A549 (cell line): ENCODE results near the gene ANKDD1A. TPM values are rescaled to one million over a fixed set of nuclear protein-coding genes. Genes with fewer than 3 reads are reported as not detected.
A peak's percentile ranks its signal among the peaks of the same experiment; 100 is the strongest.

ENCODE experiments used
- ATAC-seq, 2 experiments: fragments of 200-7000 bp in 1 of 2; fragments of >200 bp in 1 of 2; cut with Nextera tagmentation in 1 of 2; cut with Tn5 transposase in 1 of 2; 3 replicates each; pipeline versions ENCODE4 v1.8.0 to v1.9.1; 2018 to 2020; ENCODE audit warnings: mild to moderate bottlenecking in 1 of 2, moderate library complexity in 1 of 2
- CTCF ChIA-PET: fragments of 300-600 bp; sonication (Branson Sonifier 250); formaldehyde crosslinking; extraction: SDS; loops from one replicate; lab custom pipeline; 2021; ENCODE audit warnings: antibody characterized with exemption, inconsistent platforms; lab: Yijun Ruan, JAX
- POLR2A ChIA-PET: fragments of 350-600 bp; formaldehyde crosslinking; extraction: SDS; loops from one replicate; lab custom pipeline; 2021; ENCODE audit warnings: antibody characterized with exemption, inconsistent platforms; lab: Yijun Ruan, JAX
- DNase-seq, 2 experiments: peaks; one replicate each; pipeline versions ENCODE4 v3.0.0 to v3.0.0-alpha.2; 2011 to 2016; ENCODE audit warnings: low read depth in 1 of 2, low spot score in 1 of 2
- FAIRE-seq: peaks from 2 replicates; lab custom pipeline; 2011; peaks lifted over from hg19 to GRCh38; lab: Jason Lieb, UNC
- H3K27ac ChIP-seq, 2 experiments: fragments of >200 bp; sonication (Bioruptor Twin); formaldehyde crosslinking; 3 replicates each; pipeline ENCODE4 v1.5.1; 2016 to 2017
- H3K4me1 ChIP-seq: fragments of >200 bp; sonication (Bioruptor Twin); formaldehyde crosslinking; 3 replicates; pipeline ENCODE4 v1.6.1; 2016
- H3K4me2 ChIP-seq: fragments of >200 bp; sonication (Bioruptor Twin); formaldehyde crosslinking; 3 replicates; pipeline ENCODE4 v1.6.1; 2016
- H3K4me3 ChIP-seq: fragments of >200 bp; sonication (Bioruptor Twin); formaldehyde crosslinking; 3 replicates; pipeline ENCODE4 v1.5.1; 2016
- H3K9me3 ChIP-seq: fragments of >200 bp; sonication (Bioruptor Twin); formaldehyde crosslinking; 3 replicates; pipeline ENCODE4 v1.6.1; 2016
- BHLHE40 ChIP-seq: IDR thresholded peaks from 2 replicates; pipeline ENCODE4 v1.6.1; 2012; ENCODE audit warnings: low read depth, low read length, inconsistent platforms
- CBX8 ChIP-seq: fragments of 200-600 bp; sonication (generic); IDR thresholded peaks from 2 replicates; pipeline ENCODE4 v1.6.1; 2016
- CEBPB ChIP-seq, 2 experiments: fragments of >200 bp in 1 of 2; sonication (Bioruptor Twin) in 1 of 2; formaldehyde crosslinking in 1 of 2; IDR thresholded peaks; 2 replicates each; pipeline ENCODE4 v1.6.1; 2012 to 2016
- CHD2 ChIP-seq: fragments of 150-350 bp; IDR thresholded peaks from 2 replicates; pipeline ENCODE4 v1.6.1; 2014; ENCODE audit warnings: low read length; ENCODE audit not compliant: partially characterized antibody
- CTCF ChIP-seq: fragments of >200 bp; sonication (Bioruptor Twin); formaldehyde crosslinking; IDR thresholded peaks from 3 replicates; pipeline ENCODE4 v1.5.1; 2016
- EHF ChIP-seq: fragments of 250-450 bp; sonication (Bioruptor Pico); IDR thresholded peaks from 2 replicates; pipeline ENCODE4 v1.5.0; 2020; ENCODE audit warnings: mild to moderate bottlenecking
- EHMT2 ChIP-seq: fragments of 200-600 bp; sonication (generic); IDR thresholded peaks from 2 replicates; pipeline ENCODE4 v1.6.1; 2016; ENCODE audit warnings: antibody characterized with exemption, low read depth, mild to moderate bottlenecking, moderate library complexity
- JUN ChIP-seq, 2 experiments: fragments of >200 bp; sonication (Bioruptor Twin); formaldehyde crosslinking; IDR thresholded peaks; 2 replicates in 1 of 2; 3 replicates in 1 of 2; pipeline ENCODE4 v1.6.1; 2016 to 2017
- KDM5A ChIP-seq: fragments of 200-600 bp; sonication (generic); IDR thresholded peaks from 2 replicates; pipeline ENCODE4 v1.6.1; 2016; ENCODE audit warnings: antibody characterized with exemption, mild to moderate bottlenecking
- MYC ChIP-seq: IDR thresholded peaks from 2 replicates; pipeline ENCODE4 v1.6.1; 2012; ENCODE audit warnings: mild to moderate bottlenecking, inconsistent platforms, low read length, improper control_type of control experiment, borderline replicate concordance
- POLR2A ChIP-seq: IDR thresholded peaks from 2 replicates; pipeline ENCODE4 v1.6.1; 2012; ENCODE audit warnings: mild to moderate bottlenecking, low read length
- RAD21 ChIP-seq, 2 experiments: fragments of >200 bp in 1 of 2; sonication (Bioruptor Twin) in 1 of 2; formaldehyde crosslinking in 1 of 2; IDR thresholded peaks in 1 of 2; conservative IDR thresholded peaks in 1 of 2; 2 replicates in 1 of 2; 3 replicates in 1 of 2; pipeline ENCODE4 v1.6.1; 2012 to 2018; ENCODE audit warnings: inconsistent platforms in 1 of 2
- RARB ChIP-seq: fragments of 250-450 bp; sonication (Bioruptor Pico); IDR thresholded peaks from 2 replicates; pipeline ENCODE4 v1.8.0; 2021; ENCODE audit warnings: mild to moderate bottlenecking, moderate library complexity
- RCOR1 ChIP-seq: fragments of 150-350 bp; IDR thresholded peaks from 2 replicates; pipeline ENCODE4 v1.6.1; 2014; ENCODE audit warnings: antibody characterized with exemption, low read length, low read depth
- REST ChIP-seq: fragments of 200-600 bp; sonication (generic); IDR thresholded peaks from 2 replicates; pipeline ENCODE4 v1.6.1; 2016; ENCODE audit warnings: antibody characterized with exemption, mild to moderate bottlenecking, moderate library complexity
- TP53 ChIP-seq: fragments of 250-450 bp; sonication (Bioruptor Pico); IDR thresholded peaks from 2 replicates; pipeline ENCODE4 v1.5.0; 2021; ENCODE audit warnings: mild to moderate bottlenecking, moderate library complexity
- ZNF302 ChIP-seq: fragments of 250-450 bp; sonication (Bioruptor Pico); IDR thresholded peaks from 2 replicates; pipeline ENCODE4 v1.9.0; 2021; ENCODE audit warnings: inconsistent platforms, mild to moderate bottlenecking, moderate library complexity
- ZSCAN20 ChIP-seq: fragments of 250-450 bp; sonication (Bioruptor Pico); IDR thresholded peaks from 2 replicates; pipeline ENCODE4 v1.8.0; 2022; ENCODE audit warnings: mild to moderate bottlenecking, moderate library complexity
- WGBS: methylation state at CpG from one replicate; pipeline ENCODE4 v1.1.6; 2017; ENCODE audit errors: missing lambda C conversion rate; 5-methylcytosine and 5-hydroxymethylcytosine counted together
- polyA minus RNA-seq: library from RNA; depleted of rRNA, polyadenylated mRNA; stranded (reverse); fragments of >200 nt; gene quantifications from 2 replicates; pipeline ENCODE4 v1.2.3, GENCODE V29; 2011; rRNA and poly(A)+ RNA removed
- polyA plus RNA-seq, 4 experiments: library from polyadenylated mRNA; depleted of rRNA in 3 of 4; stranded (reverse); fragments of >200 nt; fragmentation: RNase III in 1 of 4; extraction: RNeasy Plus Mini Kit Qiagen cat#74134 plus additional on column Dnase treatment in 1 of 4; gene quantifications; 2 replicates in 3 of 4; 3 replicates in 1 of 4; pipeline ENCODE4 v1.2.3, GENCODE V29; 2011 to 2017
- TF ChIP-seq, protein P1 (sequence below): IDR thresholded peaks from 2 replicates; pipeline ENCODE4 v1.6.1; 2012
- TF ChIP-seq, protein P2 (sequence below): fragments of 450-650 bp; IDR thresholded peaks from 2 replicates; pipeline ENCODE4 v1.6.1; 2014; ENCODE audit warnings: antibody characterized with exemption
- TF ChIP-seq, protein P3 (sequence below): IDR thresholded peaks from 2 replicates; pipeline ENCODE4 v1.6.1; 2012; ENCODE audit warnings: low read depth, borderline replicate concordance

The ANKDD1A gene
- 2.7 and 3.3 TPM in 2 replicates for polyA plus RNA-seq (2011; rRNA removed)
- 3.8 and 5.4 TPM in 2 replicates for polyA plus RNA-seq (2012; cell fraction: cytosol; rRNA removed)
- 9.0 and 11.5 TPM in 2 replicates for polyA plus RNA-seq (2012; cell fraction: nucleus; rRNA removed)
- 2.4 to 2.8 TPM (median 2.7 TPM) in 3 replicates for polyA plus RNA-seq (2017; fragmentation: RNase III; extraction: RNeasy Plus Mini Kit Qiagen cat#74134 plus additional on column Dnase treatment)
- polyA minus RNA-seq, result 5.3 and 6.3 TPM in 2 replicates

GRCh38 chr15:64911311-64912186 lies at the start of gene ANKDD1A:
Gene ANKDD1A (plus strand): TSS chr15:64911902. CDS start chr15:64911931, 29 bp downstream.
- ChIA-PET CTCF (interaction anchor here (0.6 to 1.7 kb wide), 6 partner anchors 9 to 434 kb away, joined by 3 to 10 read pairs (median 3); no protein-coding TSS in a partner anchor), POLR2A (interaction anchor here (2.2 kb wide), 1 partner anchor 70 kb away, joined by 9 read pairs; the partner anchor contains the start of gene PLEKHO2)
- H3K27ac ChIP-seq, result peak within 1 kb of the TSS; percentile 56 to 84
- peaks cover 6% of the 10 kb centered on the region; the same call in 2 of the 3 replicates for H3K4me1 ChIP-seq
- ATAC-seq (peak; percentile 94 to 97), FAIRE-seq (no peak), DNase-seq (peak; percentile 70 to 94)
- TF ChIP-seq CTCF (no peak), RAD21 (conservative IDR thresholded peaks at IDR 0.05 in 1 of 2, IDR thresholded peaks at IDR 0.05 in 1 of 2) (peak in 1 of 2 experiments; percentile 16; a peak in 2 of 5 replicates), RARB (CRISPR knock-in tag) (no peak), JUN (IDR thresholded peaks at IDR 0.05) (peak in 1 of 2 experiments; percentile 35; a peak in 1 of 5 replicates), EHF (CRISPR knock-in tag) (no peak), BHLHE40 (no peak), EHMT2 (no peak), TP53 (CRISPR knock-in tag) (no peak), KDM5A (no peak), POLR2A (peak; percentile 62), CBX8 (no peak), ZSCAN20 (CRISPR knock-in tag) (no peak)
- TF ChIP-seq, protein P1, sequence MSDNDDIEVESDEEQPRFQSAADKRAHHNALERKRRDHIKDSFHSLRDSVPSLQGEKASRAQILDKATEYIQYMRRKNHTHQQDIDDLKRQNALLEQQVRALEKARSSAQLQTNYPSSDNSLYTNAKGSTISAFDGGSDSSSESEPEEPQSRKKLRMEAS, result peak; percentile 50; the same call in 1 of the 2 replicates
- TF ChIP-seq, protein P2, sequence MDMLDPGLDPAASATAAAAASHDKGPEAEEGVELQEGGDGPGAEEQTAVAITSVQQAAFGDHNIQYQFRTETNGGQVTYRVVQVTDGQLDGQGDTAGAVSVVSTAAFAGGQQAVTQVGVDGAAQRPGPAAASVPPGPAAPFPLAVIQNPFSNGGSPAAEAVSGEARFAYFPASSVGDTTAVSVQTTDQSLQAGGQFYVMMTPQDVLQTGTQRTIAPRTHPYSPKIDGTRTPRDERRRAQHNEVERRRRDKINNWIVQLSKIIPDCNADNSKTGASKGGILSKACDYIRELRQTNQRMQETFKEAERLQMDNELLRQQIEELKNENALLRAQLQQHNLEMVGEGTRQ, result no peak
- TF ChIP-seq, protein P3, sequence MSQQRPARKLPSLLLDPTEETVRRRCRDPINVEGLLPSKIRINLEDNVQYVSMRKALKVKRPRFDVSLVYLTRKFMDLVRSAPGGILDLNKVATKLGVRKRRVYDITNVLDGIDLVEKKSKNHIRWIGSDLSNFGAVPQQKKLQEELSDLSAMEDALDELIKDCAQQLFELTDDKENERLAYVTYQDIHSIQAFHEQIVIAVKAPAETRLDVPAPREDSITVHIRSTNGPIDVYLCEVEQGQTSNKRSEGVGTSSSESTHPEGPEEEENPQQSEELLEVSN, result no peak
- H3K4me3 ChIP-seq, result peak within 1 kb of the TSS; percentile 46
- WGBS, result 28% methylated on average over 36 of the region's 72 CpGs
- H3K4me2 ChIP-seq, result peak within 1 kb of the TSS; percentile 76
- 0 out of 3 replicates have a peak, but pooled peaks cover 2% of the 10 kb centered on the region for H3K9me3 ChIP-seq

- ATAC-seq (no peak), DNase-seq (no peak), FAIRE-seq (no peak)
- WGBS, result 93% methylated on average over 4 of the region's 4 CpGs
- Histone ChIP-seq H3K4me3 (no peak overlapping the region), H3K4me2 (no peak overlapping the region), H3K9me3 (no peaks in the 10 kb centered on the region), H3K4me1 (peaks cover 20% of the 10 kb centered on the region), H3K27ac (no peak overlapping the region)
- ChIA-PET POLR2A (no interaction called here), CTCF (interaction anchor here (0.6 to 1.5 kb wide), 5 partner anchors 11 to 132 kb away, joined by 3 to 4 read pairs (median 3); no protein-coding TSS in a partner anchor)
- TF ChIP-seq, protein P1, result no peak
- no peak for TF ChIP-seq REST
- TF ChIP-seq RCOR1, result no peak
- no peak for TF ChIP-seq ZNF302 (CRISPR knock-in tag)
- TF ChIP-seq CHD2, result no peak
- TF ChIP-seq CEBPB (IDR thresholded peaks at IDR 0.05), result no peak
- no peak for TF ChIP-seq MYC
Observed at GRCh38 chr15:64861960-64862359, 49.7 kb upstream of the ANKDD1A start.
